WI38 (cell line): Measurements from ENCODE around the gene GPR4.

Experiments used
- H3K4me3 ChIP-seq: 2 replicates; pipeline ENCODE4 v1.5.1; 2011; ENCODE audit warnings: low read depth, mild to moderate bottlenecking, control low read depth, low read length
- TF ChIP-seq, protein P1 (sequence below): IDR thresholded peaks from 2 replicates; pipeline ENCODE4 v1.5.1; 2012; ENCODE audit warnings: low read depth, mild to moderate bottlenecking, control low read depth, low read length

Gene GPR4

DNA sequence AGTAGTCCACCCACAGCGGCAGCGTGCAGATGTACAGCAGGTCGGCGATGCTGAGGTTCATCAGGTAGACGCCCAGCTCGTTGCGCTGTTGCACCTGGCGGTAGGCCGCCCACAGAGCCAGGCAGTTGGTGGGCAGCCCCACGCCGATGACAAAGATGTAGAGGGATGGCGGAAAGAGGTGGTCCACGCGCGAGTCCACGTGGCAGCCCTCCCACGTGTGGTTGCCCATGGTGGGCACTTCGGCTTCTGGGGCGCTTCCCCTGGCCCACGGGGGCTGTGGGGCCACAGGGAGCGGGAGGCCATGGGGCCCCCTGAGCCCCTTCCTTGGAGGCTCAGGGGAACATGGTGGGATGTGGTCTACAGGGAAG lies 10.4 kb downstream of the GPR4 start:
- TF ChIP-seq, protein P1, sequence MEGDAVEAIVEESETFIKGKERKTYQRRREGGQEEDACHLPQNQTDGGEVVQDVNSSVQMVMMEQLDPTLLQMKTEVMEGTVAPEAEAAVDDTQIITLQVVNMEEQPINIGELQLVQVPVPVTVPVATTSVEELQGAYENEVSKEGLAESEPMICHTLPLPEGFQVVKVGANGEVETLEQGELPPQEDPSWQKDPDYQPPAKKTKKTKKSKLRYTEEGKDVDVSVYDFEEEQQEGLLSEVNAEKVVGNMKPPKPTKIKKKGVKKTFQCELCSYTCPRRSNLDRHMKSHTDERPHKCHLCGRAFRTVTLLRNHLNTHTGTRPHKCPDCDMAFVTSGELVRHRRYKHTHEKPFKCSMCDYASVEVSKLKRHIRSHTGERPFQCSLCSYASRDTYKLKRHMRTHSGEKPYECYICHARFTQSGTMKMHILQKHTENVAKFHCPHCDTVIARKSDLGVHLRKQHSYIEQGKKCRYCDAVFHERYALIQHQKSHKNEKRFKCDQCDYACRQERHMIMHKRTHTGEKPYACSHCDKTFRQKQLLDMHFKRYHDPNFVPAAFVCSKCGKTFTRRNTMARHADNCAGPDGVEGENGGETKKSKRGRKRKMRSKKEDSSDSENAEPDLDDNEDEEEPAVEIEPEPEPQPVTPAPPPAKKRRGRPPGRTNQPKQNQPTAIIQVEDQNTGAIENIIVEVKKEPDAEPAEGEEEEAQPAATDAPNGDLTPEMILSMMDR, result no peak

DNA sequence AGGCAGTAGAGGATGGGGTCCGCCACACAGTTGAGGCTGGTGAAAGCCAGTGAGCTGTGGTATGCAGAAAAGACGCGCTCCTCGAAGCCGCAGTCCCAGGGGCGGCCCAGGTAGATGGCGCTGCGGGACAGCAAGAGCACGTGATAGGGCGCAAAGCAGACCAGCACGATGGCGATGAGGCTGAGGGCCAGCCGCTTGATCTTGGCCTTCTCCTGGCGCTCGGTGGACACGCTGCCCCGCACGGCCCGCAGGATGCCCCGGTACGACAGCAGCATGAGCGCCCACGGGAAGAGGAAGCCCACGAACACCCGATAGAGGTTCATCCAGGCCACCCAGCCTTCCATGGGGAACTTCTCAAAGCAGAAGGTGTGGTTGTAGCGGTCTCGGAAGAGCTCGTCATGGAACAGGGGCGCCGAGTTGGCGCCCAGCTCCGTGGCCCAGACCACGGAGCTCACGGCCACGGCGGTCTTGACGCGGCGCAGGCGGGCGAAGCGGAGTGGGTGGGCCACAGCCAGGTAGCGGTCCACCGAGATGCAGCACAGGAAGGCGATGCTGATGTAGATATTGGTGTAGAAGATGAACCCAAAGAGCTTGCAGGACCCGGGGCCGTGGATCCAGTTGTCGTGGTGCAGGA lies 10.9 kb downstream of the GPR4 start:
- no peak overlapping the region for H3K4me3 ChIP-seq
- TF ChIP-seq, protein P1, result 0 out of 2 replicates have a peak, but pooled peaks have one; percentile 22

More for the DNA sequence above, 10.4 kb downstream of the GPR4 start:
- H3K4me3 ChIP-seq, result no peak overlapping the region

DNA sequence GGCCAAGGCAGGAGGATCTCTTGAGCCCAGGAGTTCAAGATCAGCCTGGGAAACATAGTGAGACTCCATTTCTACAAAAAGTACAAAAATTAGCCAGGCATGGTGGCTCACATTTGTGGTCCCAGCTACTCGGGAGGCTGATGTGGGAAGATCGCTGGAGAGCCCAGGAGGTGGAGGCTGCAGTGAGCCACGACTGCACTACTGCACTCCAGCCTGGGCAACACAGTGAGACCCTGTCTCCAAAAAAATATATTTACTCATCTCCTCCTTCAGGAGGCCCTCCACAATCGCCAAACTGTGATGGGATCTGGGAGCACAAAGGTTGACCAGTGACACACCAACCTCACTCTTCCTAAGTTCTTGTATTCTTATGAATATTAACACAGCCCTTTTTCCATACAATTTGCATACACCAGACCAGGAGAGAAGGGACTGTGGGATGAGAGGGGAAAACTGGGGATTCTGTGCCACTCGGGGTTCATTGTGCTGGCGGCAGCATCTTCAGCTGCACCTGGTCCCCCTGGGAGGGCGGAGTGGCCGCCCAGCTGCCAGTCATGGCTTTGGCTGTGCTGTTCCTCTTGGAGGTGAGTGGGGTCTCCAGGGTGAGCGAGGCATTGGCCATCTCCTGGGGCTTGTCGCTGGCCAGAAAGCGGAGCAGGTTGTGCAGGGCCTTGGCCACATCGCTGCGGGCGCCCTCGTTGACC lies 11.6 kb downstream of the GPR4 start:
- H3K4me3 ChIP-seq, result no peak overlapping the region
- TF ChIP-seq, protein P1, result no peak

DNA sequence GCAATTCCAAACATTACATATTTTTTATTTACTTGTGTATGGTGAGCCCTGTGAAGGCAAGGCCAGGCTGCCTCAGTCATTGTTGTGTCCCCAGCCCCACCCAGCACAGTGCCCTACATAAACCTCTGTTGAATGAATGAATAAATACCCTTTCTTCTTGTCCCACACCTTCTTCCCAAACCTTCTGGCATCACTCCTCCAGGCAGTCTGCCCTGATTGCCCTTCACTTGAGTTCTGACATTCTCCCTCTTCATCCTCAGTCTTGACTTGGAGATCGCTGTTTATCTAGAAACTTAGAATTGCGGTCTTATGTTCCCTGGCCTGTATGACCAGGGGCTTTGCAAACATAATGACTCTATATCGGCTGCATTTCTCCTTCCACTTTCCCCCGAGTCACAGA lies 12.2 kb downstream of the GPR4 start:
- no peak overlapping the region for H3K4me3 ChIP-seq
- TF ChIP-seq, protein P1, result no peak

- H3K4me3 ChIP-seq, result no peak overlapping the region
- TF ChIP-seq, protein P1, result no peak
Observed at GRCh38 chr19:45587873-45588272, 14.1 kb downstream of the GPR4 start.

DNA sequence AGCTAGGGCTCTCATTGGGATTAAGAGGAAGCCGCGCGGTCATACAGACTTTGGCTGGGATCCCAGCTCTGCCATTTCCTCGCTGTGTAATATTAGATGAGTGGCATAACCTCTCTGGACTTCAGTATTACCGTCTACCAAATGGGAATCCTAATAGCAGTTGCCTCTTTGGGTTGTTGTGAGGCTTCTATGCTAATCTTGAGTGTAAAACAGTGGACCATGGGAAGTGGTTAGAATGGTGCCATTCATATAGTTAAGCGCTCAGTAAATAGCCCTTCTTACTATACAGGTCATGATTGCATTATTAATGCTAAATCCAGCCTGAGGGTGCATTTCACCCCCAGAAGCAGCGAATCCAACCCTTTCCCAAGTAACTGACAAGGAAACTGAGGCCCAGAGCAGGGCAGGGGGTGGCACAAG lies 16.8 kb downstream of the GPR4 start:
- peak overlapping the region; percentile 86 for H3K4me3 ChIP-seq
- TF ChIP-seq, protein P1, result no peak
